Subcutaneous abdominal adipose tissue (tissue), 5 donors: Measurements from ENCODE around the gene LRRC15.
A peak's percentile ranks its signal among the peaks of the same experiment; 100 is the strongest.

Experiments
- H3K27ac ChIP-seq: one replicate; pipeline ENCODE4 v1.7.0; 2013; ENCODE audit warnings: low read depth, mild to moderate bottlenecking, inconsistent platforms, low read length, moderate library complexity
- H3K27me3 ChIP-seq, 5 donors: one replicate each; pipeline ENCODE4 v1.7.0; 2013; ENCODE audit warnings: low read length in 5 of 5, inconsistent platforms in 1 of 5; ENCODE audit not compliant: control insufficient read depth in 5 of 5, insufficient read depth in 4 of 5
- H3K36me3 ChIP-seq, 5 donors: one replicate each; pipeline ENCODE4 v1.7.0; 2013; ENCODE audit warnings: low read length in 5 of 5; ENCODE audit not compliant: control insufficient read depth in 5 of 5, insufficient read depth in 5 of 5
- H3K4me1 ChIP-seq, 5 donors: one replicate each; pipeline ENCODE4 v1.7.0; 2013; ENCODE audit warnings: low read length in 5 of 5, mild to moderate bottlenecking in 3 of 5, moderate library complexity in 1 of 5; ENCODE audit not compliant: control insufficient read depth in 5 of 5, insufficient read depth in 5 of 5
- H3K4me3 ChIP-seq, 5 donors: one replicate each; pipeline ENCODE4 v1.7.0; 2013; ENCODE audit warnings: low read length in 5 of 5, low read depth in 1 of 5
- H3K9ac ChIP-seq, 5 donors: one replicate each; pipeline ENCODE4 v1.7.0; 2013; ENCODE audit warnings: low read length in 5 of 5, mild to moderate bottlenecking in 4 of 5, moderate library complexity in 3 of 5
- H3K9me3 ChIP-seq, 5 donors: one replicate each; pipeline ENCODE4 v1.7.0; 2013; ENCODE audit warnings: low read length in 5 of 5; ENCODE audit not compliant: control insufficient read depth in 5 of 5
- donor health status: healthy.
- donor health status: healthy.
- donor health status: healthy.
- donor health status: healthy.
- donor health status: healthy.

The LRRC15 gene

GRCh38 chr3:194397757-194398312 lies 28.3 kb upstream of the LRRC15 start:
- peak overlapping the region; percentile 22 to 67 (median 45) for H3K4me3 ChIP-seq
- H3K9ac ChIP-seq, result no peak overlapping the region
- H3K27ac ChIP-seq, result no peak overlapping the region

GRCh38 chr3:194396859-194397756 lies 27.6 kb upstream of the LRRC15 start:
- Histone ChIP-seq H3K36me3 (peaks cover 0 to 1% (median 0%) of the 10 kb centered on the region in 5 donors), H3K9ac (peak overlapping the region in 1 of 5 donors; percentile 28), H3K9me3 (no peaks in the 10 kb centered on the region), H3K4me3 (peak overlapping the region in 4 of 5 donors; percentile 33 to 67 (median 52)), H3K27ac (no peak overlapping the region), H3K27me3 (peaks cover 0 to 25% (median 13%) of the 10 kb centered on the region in 5 donors), H3K4me1 (peaks cover 0 to 34% (median 27%) of the 10 kb centered on the region in 5 donors)

More at GRCh38 chr3:194397757-194398312, 28.3 kb upstream of the LRRC15 start:
- Histone ChIP-seq H3K27me3 (peaks cover 0 to 25% (median 13%) of the 10 kb centered on the region in 5 donors), H3K9me3 (no peaks in the 10 kb centered on the region), H3K4me1 (peaks cover 0 to 34% (median 27%) of the 10 kb centered on the region in 5 donors), H3K36me3 (peaks cover 0 to 3% (median 0%) of the 10 kb centered on the region in 5 donors)

GRCh38 chr3:194396539-194396858 lies 27.0 kb upstream of the LRRC15 start:
- peaks cover 0 to 25% (median 13%) of the 10 kb centered on the region in 5 donors for H3K27me3 ChIP-seq
- peaks cover 0 to 34% (median 27%) of the 10 kb centered on the region in 5 donors for H3K4me1 ChIP-seq
- peak overlapping the region; percentile 17 to 67 (median 44) for H3K4me3 ChIP-seq
- H3K9ac ChIP-seq, result peak overlapping the region in 2 of 5 donors; percentile 28 to 35
- no peaks in the 10 kb centered on the region for H3K9me3 ChIP-seq
- H3K27ac ChIP-seq, result no peak overlapping the region
- H3K36me3 ChIP-seq, result no peaks in the 10 kb centered on the region

DNA sequence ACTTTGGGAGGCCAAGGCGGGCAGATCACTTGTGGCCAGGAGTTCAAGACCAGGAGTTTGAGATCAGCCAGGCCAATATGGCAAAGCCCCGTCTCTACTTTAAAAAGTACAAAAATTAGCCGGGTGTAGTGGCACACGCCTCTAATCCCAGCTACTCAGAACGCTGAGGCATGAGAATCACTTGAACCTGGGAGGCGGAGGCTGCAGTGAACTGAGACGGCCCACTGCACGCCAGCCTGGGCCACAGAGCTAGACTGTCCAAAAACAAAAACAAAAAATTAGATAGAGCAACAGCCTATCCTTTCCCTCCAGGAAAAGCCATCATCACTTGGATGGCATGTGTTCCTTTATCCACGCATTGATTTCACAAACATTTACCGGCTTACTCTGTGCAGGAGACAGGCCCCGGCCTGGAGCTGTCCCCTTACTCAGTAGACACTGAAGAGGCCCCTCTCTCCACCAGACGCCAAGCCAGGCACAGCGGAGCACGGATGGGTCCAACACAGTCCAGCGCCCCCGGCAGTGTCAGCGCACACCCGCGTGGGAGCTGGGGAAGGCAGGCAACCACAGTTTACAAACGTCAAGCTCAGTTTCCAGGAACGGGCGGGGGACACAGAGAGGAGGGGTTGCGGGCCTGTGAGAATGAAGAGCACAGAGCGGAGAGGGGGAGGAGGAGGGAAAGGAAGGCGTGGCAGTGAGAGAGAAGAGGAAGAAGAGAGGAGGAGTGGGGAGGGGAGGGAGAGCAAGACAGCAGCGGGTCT lies 26.4 kb upstream of the LRRC15 start:
- H3K4me3 ChIP-seq, result peak overlapping the region; percentile 17 to 67 (median 44)
- peak overlapping the region in 1 of 5 donors; percentile 35 for H3K9ac ChIP-seq
- H3K27ac ChIP-seq, result no peak overlapping the region
- peaks cover 0 to 34% (median 27%) of the 10 kb centered on the region in 5 donors for H3K4me1 ChIP-seq
- H3K36me3 ChIP-seq, result no peaks in the 10 kb centered on the region
- H3K9me3 ChIP-seq, result peaks cover 0 to 4% (median under 1%) of the 10 kb centered on the region in 5 donors
- peaks cover 0 to 25% (median 13%) of the 10 kb centered on the region in 5 donors for H3K27me3 ChIP-seq

DNA sequence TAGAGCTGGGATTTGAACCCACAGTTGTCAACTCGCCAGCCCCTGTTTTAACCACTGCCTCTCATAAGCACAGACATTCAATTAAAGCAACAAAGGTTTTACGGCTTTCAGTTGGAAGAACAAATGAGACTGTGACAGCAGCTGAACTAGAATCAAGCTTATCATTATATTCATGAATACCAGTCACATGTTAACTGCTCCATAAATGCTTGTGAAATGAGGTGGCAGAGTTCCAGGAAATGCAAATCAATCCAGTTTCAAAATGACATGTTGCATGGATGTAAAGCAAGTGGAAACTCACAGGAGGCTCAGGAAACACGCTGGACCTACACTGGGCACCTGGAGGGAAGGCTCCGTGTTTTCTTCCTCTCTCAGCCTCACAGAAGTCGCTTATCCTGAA lies 25.7 kb upstream of the LRRC15 start:
- Histone ChIP-seq H3K36me3 (no peaks in the 10 kb centered on the region), H3K27ac (no peak overlapping the region), H3K9ac (no peak overlapping the region), H3K9me3 (peaks cover 0 to 8% (median 4%) of the 10 kb centered on the region in 5 donors), H3K4me1 (peaks cover 0 to 34% (median 27%) of the 10 kb centered on the region in 5 donors), H3K27me3 (peaks cover 0 to 25% (median 13%) of the 10 kb centered on the region in 5 donors), H3K4me3 (no peak overlapping the region)

- Histone ChIP-seq H3K4me3 (no peak overlapping the region), H3K9ac (no peak overlapping the region), H3K4me1 (peaks cover 0 to 26% (median 17%) of the 10 kb centered on the region in 5 donors), H3K27me3 (peaks cover under 1 to 9% (median 7%) of the 10 kb centered on the region in 5 donors), H3K36me3 (no peaks in the 10 kb centered on the region), H3K27ac (no peak overlapping the region), H3K9me3 (peaks cover 0 to 8% (median 4%) of the 10 kb centered on the region in 5 donors)
These were observed 23.0 kb upstream of the LRRC15 start for GRCh38 chr3:194392576-194392975.

GRCh38 chr3:194390835-194391234 lies 21.3 kb upstream of the LRRC15 start:
- Histone ChIP-seq H3K9ac (no peak overlapping the region), H3K27ac (no peak overlapping the region), H3K4me1 (peaks cover 0 to 9% (median 0%) of the 10 kb centered on the region in 5 donors), H3K9me3 (peaks cover 0 to 8% (median 4%) of the 10 kb centered on the region in 5 donors), H3K27me3 (peaks cover 0 to 7% (median 3%) of the 10 kb centered on the region in 5 donors), H3K4me3 (no peak overlapping the region), H3K36me3 (no peaks in the 10 kb centered on the region)

DNA sequence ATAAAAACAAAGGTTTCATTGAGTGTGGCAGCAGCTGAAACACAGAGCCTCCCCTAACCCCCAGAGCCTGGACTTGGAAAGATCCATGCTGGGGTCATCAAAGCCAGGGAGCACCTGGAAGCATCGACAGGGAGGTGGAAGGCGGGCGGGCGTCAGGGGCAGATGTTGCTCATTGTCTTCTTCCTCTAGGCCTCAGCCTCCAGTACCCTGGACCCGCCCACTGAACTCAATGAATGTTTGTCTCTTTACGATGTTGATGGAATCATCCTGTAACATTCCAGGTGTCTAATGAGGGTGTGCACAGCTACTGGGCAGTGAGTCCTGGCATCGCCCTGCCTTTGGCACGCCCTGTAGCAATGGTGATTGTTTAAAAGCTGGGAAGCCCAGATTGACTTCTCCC lies 19.7 kb upstream of the LRRC15 start:
- no peak overlapping the region for H3K4me3 ChIP-seq
- peaks cover 0 to 3% (median 0%) of the 10 kb centered on the region in 5 donors for H3K4me1 ChIP-seq
- no peak overlapping the region for H3K9ac ChIP-seq
- H3K27me3 ChIP-seq, result peaks cover 4 to 9% (median 7%) of the 10 kb centered on the region in 5 donors
- H3K27ac ChIP-seq, result no peak overlapping the region
- H3K9me3 ChIP-seq, result peaks cover 0 to 8% (median 4%) of the 10 kb centered on the region in 5 donors
- no peaks in the 10 kb centered on the region for H3K36me3 ChIP-seq

GRCh38 chr3:194387926-194388418 lies 18.4 kb upstream of the LRRC15 start:
- Histone ChIP-seq H3K27ac (no peak overlapping the region), H3K9ac (no peak overlapping the region), H3K9me3 (peaks cover 0 to 8% (median 4%) of the 10 kb centered on the region in 5 donors), H3K36me3 (no peaks in the 10 kb centered on the region), H3K4me1 (peaks cover 0 to 3% (median 0%) of the 10 kb centered on the region in 5 donors), H3K27me3 (peaks cover 7 to 12% (median 12%) of the 10 kb centered on the region in 5 donors), H3K4me3 (no peak overlapping the region)
